AG20443 (cell line): ENCODE data around the gene ADAMTS9.
A peak's percentile ranks its signal among the peaks of the same experiment; 100 is the strongest.

Experiments
- DNase-seq: peaks from one replicate; pipeline ENCODE4 v3.0.0; 2012; ENCODE audit warnings: low spot score, mixed read lengths

Gene ADAMTS9

DNA sequence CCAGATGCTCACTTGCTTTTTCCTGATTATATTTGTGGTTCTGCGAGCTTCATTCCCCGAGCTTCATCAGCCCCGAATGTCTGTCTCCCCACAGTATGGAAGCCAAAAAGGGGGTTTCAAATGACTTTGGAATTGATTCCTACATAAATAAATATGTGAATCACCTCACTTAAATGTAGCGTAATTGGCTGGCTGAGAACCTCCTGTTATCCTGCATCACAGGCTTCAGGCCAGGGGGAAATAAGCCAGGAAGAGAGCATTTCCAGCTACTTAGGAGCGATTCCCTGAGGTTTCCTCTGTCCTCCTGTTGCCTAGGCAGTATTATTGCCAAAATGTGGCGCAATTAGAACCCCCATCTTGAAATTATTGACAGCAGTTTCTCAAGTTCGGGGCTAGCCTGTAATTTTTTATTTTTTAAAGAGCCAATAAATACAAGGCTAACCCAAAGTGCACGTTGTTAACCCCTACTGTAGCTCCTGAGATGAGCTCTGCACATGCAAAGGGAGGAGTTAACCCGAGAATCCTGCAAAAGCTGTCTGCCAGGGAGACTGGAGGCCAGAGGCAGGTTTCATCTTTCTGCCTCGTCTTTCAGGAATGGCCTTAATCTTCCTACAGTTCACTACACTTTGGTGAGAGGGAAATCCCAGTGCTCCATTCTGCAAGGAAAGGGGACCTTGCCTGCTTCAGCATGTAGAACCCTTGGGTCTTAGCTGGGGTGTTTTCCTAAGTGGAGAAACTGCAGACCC, 148.2 kb downstream of the ADAMTS9 start:
- peak; percentile 81 for DNase-seq

DNA sequence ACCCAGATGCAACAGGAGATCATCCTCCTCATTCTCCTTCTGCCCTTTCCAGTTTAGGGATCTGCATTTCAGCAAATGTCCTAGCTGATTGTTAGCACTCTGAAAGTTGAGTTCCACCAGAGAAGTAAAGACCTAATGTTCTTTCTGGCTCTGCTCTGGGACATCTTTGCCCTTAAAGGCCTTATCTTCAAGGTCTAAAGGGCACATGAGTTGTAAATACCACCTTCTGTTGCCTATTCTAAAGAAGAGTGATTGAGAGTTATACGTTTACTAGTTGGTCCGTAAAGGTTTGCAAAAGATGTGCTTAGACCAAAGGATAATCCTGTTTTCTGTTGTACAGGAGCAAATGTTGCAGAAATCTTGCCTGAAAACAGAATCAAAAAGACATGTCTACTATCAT, 151.6 kb downstream of the ADAMTS9 start:
- no peak for DNase-seq

DNA sequence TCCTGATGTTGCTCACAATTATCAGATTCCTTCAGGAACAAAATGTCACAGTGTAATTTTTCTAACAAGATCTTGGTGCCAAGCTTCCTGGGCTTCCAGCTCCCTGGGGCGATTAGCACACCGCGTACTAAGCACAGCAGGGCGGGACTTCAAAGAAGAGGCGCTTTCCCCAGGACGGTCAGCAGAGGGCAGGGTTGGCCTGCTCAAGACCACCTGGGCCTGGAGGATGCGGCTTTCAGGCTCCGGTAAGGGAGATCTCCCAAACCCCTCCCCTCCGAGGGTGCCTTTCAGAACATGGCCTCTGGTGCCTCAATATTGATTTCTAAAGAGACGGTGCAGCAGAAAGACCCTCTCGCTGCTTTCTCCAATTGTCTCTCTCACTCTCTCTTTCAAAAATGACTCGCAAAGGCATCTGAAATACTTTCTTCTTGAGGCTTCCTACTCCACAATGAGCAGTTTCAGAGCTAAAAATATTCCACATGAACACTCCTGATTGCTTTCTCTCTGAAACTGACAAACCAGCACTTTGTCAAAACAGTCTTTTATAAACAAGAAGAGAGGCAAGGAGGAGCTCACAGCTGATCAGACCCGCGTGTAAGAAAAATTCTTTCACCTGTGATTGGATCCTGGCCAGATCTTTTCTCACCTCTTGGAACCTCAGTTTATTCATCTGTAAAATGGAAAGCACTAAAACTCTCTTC, 154.0 kb downstream of the ADAMTS9 start:
- DNase-seq = peak; percentile 88

DNA sequence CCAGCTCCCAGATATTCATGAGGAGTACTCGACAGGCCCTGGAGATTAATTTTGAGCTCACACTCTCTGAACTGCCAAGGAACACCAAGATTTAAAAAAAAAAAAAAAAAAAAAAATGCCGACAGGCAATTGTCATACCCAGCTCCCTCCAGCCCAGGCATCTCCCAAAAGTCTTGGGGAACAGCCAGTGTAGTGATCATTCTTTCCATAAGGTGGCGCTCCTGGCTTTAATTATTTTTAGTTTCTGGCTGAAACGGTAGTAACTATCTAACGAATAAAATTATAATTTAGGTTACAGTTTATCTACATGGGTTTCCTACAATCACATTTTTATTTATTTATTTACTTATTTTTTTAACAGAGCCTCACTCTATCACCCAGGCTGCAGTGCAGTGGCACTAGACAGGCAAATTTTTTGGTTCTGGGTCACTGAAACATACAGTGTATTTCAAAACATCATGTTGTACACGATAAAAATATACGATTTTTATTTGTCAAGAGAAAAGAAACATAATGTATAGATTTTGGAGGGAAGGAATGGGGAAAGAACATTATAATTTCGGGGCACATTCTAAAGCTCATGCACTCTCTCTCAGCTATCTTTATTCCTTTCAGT, 157.3 kb downstream of the ADAMTS9 start:
- DNase-seq = peak; percentile 86

DNA sequence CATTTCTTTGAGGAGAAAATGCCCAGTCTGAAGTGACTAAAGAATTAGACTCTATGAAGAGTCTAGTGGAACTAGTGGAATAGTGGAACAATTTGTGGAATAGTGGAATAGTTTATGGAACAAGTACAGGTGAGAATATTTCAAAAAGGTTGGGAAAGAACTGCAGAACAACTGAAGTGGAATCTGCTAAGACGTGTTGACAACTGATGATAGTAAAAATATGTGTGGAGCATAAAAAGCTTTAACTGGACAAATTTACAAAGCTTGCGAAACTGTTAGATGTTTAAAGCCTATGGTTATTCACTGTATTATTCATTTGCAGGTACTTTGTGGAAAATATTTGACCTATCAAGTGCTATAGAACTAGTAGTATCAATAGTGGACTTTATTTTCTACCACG, 164.5 kb downstream of the ADAMTS9 start:
- DNase-seq = no peak

DNA sequence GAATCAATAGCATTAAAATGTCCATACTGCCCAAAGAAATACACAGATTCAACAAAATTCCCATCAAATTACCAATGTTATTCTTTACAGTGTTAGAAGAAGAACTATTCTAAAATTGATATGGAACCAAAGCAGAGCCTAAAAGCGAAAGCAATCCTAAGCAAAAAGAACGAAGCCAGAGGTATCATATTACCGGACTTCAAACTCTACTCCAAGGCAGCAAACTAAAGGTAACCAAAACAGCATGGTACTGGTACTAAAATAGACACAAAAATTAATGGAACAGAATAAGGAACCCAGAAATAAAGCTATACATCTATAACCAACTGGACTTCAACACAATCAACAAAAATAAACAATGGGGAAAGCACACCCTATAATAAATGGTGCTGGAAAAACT, 167.5 kb downstream of the ADAMTS9 start:
- no peak for DNase-seq

DNA sequence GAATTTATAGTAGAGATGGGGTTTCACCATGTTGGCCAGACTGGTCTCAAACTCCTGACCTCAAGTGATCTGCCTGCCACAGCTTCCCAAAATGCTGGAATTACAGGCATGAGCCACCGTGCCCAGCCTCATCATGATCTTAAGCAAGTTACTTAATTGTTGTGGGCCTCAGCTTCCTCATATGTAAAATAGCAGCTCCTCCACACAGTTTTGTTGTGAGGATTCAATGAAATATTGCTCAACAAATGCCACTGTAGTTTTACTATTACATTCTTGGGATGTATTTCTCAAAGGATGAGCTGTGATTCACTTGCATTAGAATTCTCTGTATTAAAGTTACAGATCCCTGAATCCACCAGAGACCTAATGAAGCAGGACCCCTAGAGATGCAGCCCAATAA, 168.8 kb downstream of the ADAMTS9 start:
- DNase-seq = peak; percentile 67

DNA sequence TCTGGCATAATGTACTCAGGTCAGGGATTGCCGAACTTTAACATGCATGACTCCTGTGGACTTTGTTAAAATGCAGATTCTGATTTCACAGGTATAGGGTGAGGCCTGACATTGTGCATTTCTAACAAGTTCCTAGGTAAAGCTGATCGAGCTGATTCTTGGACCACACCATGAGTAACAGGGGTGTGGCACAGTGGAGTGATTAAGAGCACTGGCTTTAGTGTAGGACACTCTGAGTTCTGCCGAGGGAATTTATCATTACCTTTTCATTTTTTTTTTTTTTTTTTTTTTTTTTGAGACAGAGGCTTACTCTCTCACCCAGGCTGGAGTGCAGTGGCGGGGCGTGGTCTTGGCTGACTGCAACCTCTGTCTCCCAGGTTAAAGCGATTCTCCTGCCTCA, 169.3 kb downstream of the ADAMTS9 start:
- DNase-seq = peak; percentile 23

DNA sequence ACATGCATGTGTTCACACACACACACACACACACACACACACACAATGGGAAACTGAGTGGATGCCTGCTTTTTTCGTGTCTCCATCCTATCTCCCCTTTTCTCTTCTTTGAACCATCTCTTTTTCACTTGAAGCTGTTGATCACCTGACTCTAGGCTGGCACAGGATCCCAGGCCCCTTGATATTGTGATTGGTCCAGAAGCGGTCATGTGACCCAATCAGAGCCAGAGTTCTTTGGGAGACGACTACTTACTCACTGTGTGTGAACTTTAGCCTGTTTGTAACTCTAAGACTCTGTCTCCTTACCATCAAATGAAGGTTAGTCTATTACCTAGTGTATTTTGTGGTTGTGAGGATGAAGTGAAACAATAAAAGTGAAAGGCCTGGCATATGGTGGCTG, 172.9 kb downstream of the ADAMTS9 start:
- DNase-seq = no peak

DNA sequence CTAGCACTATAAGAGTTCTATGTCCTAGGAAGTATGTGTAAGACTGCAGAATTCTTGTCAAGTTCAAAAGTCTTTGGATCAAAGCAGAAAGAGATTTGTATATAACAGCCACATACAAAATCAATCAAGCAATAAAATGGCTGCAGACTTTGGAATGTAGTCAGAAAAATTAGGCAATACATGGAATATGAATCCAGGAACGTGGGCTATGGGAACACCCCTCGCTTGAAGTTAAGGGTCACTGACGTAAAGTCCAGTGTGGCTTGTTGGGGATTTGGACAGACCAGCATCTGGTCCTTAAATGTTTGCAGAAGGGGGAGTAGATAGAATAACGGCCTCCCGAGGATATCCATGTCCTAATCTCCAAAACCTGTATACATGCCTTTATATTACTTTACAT, 178.6 kb downstream of the ADAMTS9 start:
- no peak for DNase-seq

DNA sequence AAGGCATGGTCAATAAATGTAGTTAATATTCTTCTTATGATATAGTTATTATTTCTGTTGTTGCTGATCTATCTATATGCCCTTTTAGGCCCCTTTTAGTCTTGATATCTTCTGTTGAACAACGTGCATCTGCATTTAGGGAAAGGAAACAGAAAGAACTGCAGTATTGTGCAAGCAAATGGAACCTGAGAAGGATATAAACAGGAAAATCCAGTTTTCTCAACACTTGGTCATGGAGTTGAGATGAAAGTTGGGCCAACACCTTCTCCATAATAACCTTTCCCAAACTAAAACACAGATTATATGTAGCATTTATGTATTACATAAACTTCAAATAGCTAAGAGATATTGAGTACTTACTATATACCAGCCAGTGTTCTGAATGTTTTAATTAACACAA, 179.7 kb downstream of the ADAMTS9 start:
- DNase-seq = no peak

DNA sequence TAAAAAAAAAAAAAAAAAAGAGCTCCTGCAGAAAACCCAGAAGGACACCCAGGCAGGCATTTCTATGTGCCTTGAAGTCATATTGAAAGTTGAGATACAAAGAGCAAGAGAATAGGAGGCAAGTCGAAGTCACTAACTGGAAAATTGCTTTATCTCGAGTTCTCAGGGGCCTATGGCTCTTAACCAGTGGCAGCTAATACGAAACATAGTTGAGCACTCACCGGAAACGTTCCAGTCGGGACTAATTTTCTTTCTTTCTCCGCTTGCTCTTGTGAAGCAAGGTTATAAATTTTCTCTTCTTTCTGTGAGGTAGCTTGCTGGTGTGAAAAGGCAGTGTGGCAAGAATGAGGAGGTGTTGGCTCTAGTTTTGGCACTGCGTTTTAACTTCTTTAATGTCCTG, 181.5 kb downstream of the ADAMTS9 start:
- DNase-seq = no peak

DNA sequence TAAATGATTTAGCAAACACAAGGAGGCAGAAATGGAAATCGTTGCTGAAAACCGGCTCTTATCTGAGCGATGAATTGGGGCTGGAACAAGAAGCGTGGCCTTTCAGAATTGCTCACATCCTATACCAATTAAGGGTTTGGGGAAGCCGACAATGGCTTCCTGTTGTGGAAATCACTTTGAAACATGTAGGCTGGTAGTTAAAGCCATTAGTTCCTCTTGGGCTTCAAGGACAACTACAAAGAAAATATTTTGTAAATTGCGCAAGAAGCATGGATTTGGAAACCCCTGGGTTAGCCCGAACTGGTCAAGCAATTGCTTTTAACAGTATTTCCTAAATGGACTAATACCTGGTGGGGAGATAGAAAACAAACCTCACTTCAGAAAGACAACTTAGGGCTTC, 182.4 kb downstream of the ADAMTS9 start:
- no peak for DNase-seq

DNA sequence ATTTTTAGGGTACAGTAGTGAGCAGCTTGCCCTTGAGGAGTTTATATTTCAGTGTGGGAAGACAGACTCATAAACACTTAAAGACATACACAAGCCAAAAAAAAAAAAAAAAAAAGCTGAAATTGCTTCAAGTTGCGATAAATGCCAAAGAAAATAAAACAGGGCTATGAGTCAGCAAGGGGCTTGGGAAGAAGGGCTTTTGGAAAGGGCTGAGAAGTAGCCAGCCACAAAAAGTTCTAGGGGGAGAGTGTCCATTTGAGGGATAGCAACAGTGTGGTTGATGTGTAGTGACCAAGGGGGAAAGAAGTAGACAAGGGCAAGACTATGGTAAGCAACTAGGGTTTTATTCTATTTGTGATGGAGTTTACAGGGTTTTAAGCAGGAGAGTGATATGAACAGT, 185.5 kb downstream of the ADAMTS9 start:
- no peak for DNase-seq

DNA sequence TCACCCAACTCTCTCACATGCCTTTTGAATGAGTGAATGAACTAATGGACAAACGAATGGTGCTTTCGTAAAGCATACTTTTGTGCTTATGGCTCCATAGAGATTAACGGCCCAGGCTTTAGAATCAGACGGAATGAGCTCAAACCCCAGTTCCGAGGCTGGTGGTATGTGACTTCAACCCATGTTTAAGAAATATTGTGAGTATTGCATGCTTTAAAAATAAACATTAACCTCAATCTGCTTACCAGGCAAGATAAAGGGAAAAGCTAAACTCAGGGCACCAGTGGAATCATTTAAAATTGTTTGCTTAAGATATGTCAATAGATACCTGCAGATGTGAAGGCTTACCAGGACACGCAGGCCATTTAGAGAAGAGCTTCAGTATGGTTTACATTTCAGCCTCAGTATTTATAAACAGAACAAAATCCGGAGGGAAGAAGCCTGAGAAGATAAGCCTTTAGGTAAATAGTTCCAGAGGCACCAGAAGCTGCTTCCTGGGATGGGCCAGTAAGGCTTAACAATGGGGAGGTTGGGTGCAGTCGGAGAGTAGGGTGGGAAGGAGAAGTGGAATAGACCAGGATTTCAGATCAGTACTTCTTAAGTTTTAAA, 186.4 kb downstream of the ADAMTS9 start:
- no peak for DNase-seq

DNA sequence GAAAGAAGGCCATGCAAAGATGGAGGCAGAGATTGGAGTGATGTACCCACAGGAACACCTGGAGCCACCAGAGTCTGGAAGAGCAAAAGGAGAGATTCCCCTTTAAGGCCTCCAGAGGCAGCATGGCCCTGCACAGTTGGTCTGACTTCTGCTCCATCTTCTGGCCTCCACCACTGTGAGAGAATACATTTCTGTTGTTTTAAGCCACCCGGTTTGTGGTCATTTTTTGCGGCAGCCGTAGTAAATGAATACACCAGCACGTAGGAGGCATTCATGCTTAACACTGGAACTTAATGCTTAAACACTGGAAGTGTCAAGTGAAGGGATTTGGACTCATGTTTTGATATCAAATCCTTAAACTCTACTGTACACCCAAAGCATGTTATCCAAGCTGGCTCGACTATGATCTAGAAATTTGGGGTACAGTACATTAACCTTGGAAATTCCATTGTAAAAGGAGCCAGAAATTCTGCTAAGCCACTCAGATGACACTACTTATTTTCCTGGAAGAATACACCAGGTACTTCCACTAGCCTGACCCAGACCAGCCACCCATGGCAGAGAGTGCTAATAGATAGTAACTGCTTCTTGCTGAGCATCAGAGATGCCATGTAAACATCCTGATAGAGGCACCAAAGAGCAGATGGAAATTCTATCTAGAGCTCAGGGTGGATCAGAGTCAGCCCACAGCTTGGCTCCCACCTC, 190.9 kb downstream of the ADAMTS9 start:
- no peak for DNase-seq

DNA sequence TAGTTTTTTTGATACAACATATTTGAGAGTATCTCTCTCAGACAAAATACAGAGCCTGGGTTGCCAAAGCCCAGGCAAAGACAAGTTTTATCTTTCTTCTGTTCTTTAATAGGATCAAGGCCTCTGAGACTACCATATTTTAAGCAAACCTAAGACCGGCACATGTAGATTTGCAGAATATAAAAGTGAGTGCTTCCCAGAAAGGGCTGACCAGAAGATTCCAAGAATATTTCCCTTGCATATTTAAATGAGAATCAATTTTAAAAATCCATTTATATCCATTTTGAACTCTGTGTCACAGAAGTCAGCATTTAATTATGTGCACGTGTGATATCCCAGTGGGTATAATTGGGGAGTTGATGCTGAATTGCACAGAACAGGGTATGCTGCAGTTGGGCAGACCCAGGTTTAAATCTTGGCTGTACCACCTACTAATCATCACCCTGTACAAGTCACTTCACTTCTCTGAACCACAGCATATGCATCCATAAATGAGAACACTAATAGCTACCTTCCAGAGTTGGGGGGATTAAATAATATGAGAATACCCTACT, 191.9 kb downstream of the ADAMTS9 start:
- DNase-seq = no peak

DNA sequence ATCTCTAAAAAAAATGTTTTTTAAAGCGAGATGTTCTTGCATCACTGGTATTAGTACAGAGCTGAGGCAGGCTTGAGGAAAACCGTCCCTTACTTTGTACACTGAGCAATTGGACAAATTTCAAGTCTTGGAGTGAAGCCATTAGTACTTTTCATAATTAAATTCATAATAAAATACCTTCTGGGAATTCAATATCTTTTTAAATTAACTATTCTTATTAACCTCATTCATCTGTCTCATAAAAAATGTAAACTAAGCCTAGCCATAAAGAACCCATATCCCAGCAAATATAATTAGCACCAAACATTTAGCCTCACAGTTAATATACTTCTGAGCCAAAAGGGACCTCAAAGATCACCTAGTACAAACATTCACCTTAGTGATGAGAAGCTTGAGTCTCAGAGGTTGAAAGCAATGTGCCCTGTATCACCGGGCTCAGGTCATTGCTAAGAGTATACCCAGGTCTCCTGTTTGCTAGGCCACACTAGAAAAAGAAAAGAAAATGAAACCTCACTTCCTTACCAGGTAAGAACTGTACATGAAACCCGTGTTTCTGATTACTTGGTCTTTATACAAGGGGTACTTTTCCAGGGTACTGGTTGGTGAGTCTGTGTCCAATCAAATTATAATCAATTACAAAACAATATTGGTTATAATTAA, 192.5 kb downstream of the ADAMTS9 start:
- no peak for DNase-seq

DNA sequence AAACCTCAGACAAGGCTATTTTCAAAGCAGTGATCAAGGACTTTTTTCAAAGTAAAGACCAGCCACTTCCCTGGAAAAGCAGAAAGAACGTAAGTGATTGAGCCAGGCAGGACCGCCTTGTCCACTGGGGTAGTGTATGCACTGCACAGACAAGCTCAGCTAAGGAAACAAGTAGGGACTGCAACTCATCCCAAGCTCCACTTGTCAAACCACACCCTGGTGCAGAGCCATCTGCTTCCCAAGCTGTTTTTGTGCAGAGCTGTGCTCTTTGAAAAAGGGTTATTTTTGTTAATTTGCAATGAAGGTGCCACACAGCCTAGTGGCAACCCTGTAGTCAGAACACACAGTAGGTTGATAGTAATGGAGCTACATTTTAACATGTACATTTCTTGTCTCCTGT, 193.3 kb downstream of the ADAMTS9 start:
- DNase-seq = no peak

DNA sequence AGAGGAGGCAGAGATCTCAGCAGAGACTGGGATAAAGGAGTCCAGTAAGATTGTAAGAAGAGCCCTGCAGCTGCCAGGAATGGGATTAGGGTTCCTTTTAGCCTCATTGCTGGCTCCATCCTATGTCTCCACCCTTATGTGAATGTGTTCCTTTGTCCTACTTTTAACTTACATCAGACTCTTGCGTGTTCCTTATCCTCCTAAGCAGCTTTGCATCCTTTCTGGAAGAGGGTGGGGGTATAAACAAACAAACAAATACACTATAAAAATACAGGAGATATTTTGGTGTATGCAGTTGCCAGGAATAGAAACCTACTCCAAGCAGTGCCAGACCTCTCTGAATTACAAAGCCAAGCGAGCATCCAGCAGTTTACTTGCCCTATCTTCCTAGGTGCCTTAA, 194.7 kb downstream of the ADAMTS9 start:
- DNase-seq = no peak

DNA sequence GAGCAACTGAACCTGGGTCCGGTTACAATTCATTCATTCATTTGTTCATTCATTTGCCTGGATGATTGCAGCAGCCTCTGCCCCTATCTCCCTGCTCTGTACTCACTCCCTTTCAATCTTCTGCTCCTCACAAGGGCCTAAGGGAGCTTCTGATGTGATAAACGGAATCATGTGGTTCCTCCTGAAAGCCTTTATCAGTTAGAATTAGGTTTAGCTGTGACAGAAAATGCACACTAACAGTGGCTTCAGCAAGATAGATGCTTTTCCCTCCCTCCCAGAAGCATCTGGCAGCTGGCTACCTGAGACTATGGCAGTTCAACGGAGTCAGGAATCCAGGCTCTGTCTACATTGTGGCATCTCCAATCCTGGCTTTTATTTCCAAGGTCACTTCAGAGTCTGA, 196.0 kb downstream of the ADAMTS9 start:
- DNase-seq = no peak
